ENCODE measurements around the gene ZNF443.
"Not testable (repeated sequence)": the region's sequence is repeated elsewhere in the genome, so short reads cannot be mapped to it uniquely, and the experiment has no call there.

DNA sequence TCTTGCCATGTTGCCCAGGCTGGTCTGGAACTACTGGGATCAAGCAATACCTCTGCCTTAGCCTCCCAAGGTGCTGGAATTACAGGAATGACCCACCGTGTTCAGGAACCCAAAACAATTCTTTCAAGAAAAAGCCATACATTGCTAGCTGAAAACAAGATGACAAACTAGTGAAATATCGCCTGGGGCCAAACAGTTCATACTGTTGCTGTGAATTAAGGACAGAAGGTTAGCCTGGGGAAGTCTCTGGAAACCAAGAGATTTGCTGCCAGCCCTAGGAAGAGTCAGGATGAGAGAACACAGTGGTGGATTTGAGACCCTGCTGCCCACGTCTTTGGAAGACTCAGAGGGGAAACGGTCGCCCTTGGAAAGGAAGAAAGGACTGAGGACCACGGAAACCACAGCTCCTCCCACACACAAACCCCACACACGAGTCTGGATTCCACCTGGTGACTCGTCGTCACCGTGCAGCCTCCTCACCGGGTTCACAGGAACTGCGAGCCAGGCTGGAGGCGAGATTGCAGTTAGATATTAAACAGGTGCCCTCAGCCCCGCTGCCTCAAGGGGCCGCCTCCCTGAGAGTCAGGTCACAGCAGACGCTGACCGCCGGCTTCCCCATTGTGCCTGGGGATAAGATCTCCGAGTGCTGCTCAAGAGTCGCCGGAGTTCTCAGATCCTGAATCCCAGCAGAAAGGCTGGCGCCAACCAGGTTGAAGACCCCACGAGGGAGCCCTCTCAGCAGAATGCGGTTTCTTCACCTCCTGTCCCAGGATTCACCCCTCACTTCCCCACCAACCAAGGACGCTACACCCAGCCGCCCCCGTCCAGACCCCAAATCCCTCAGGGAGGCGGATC is 908 bp downstream of the ZNF443 start:
- TF ChIP-seq, protein P1, sequence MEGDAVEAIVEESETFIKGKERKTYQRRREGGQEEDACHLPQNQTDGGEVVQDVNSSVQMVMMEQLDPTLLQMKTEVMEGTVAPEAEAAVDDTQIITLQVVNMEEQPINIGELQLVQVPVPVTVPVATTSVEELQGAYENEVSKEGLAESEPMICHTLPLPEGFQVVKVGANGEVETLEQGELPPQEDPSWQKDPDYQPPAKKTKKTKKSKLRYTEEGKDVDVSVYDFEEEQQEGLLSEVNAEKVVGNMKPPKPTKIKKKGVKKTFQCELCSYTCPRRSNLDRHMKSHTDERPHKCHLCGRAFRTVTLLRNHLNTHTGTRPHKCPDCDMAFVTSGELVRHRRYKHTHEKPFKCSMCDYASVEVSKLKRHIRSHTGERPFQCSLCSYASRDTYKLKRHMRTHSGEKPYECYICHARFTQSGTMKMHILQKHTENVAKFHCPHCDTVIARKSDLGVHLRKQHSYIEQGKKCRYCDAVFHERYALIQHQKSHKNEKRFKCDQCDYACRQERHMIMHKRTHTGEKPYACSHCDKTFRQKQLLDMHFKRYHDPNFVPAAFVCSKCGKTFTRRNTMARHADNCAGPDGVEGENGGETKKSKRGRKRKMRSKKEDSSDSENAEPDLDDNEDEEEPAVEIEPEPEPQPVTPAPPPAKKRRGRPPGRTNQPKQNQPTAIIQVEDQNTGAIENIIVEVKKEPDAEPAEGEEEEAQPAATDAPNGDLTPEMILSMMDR (conservative IDR thresholded peaks at IDR 0.05; ENCODE audit: low read depth, low read length), result not testable (repeated sequence)
- not testable (repeated sequence) for TF ChIP-seq EZH2 (IDR thresholded peaks at IDR 0.05; ENCODE audit: borderline replicate concordance, low read depth, low read length, poor library complexity, severe bottlenecking)
